HG03039 (cell line): Measurements from ENCODE around the gene HBEGF.
A peak's percentile ranks its signal among the peaks of the same experiment; 100 is the strongest.
"Not testable (repeated sequence)": the region's sequence is repeated elsewhere in the genome, so short reads cannot be mapped to it uniquely, and the experiment has no call there.

Experiments
- ATAC-seq: cut with Tn5 transposase; IDR thresholded peaks from one replicate; pipeline ENCODE4 v1.9.1; 2021; ENCODE audit warnings: mild to moderate bottlenecking, moderate library complexity; ENCODE audit not compliant: unreplicated experiment

Gene HBEGF

GRCh38 chr5:140361901-140362300, 15.5 kb upstream of the HBEGF start:
- no peak for ATAC-seq

GRCh38 chr5:140360681-140361479, 14.5 kb upstream of the HBEGF start:
- no peak for ATAC-seq

DNA sequence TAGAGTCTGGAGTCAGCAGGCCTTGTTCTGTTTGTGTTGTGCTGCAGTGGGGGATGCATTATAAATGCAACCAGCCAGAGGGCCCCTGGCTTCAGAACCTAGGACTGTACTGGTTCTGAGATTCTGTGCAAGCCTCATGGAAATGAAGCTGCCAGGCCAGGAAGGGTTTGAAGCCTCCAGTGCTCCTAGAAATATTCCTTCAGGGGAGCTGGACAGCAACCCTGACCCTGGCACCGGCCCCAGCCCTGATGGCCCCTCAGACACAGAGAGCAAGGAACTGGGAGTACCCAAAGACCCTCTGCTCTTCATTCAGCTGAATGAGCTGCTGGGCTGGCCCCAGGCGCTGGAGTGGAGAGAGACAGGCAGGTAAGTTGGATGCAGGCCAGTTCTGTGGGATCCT, 13.7 kb upstream of the HBEGF start, which contains the start of gene SLC4A9:
Gene SLC4A9, plus strand, starts transcription at position 94 of the 400 bp plus-strand sequence. Its CDS starts 43 bp downstream, at position 137.
- ATAC-seq = no peak

DNA sequence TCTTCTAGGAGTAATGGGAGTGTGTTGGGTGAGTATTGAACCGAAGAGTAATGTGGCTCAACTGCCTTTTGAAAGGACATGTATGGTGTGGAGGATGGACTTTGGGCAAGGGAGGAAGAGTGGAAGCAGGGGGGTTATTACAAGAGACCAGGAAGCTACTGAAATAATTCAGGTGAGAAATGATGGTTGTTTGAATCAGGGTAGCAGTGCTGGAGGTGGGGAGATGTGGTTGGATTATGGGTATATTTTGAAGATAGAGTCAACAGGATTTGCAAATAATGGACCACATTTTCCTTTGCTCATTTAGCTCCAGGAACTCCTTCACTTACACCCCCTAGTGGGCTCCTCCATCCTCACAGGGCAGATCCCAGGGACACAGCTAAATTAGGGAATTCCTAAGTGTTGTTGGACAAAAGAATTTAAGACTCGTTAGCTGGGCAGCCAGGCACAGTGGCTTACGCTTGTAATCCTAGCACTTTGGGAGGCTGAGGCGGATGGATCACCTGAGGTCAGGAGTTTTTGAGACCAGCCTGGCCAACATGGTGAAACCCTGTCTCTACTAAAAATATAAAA, 12.4 kb upstream of the HBEGF start:
- no peak for ATAC-seq

DNA sequence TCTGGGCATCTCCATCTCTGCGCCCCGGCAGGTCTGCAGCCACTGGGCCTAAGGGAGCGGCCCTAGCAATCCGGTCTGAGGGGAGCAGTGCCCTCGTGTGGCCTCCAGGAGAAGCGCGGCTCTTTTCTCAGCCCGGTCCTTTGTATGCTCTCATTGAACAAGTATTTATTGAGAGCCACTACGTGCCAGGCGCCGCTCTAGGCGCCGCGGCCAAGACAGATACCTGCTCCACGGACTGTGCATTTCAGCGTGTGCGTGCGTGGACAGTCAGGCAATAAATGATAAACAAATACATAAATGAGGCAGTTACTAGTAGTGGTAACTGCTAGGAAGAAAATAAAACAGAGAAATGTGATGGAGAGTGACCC, 11.3 kb upstream of the HBEGF start:
- ATAC-seq = peak; percentile 92

GRCh38 chr5:140356853-140357725, 10.7 kb upstream of the HBEGF start:
- ATAC-seq = no peak

- ATAC-seq = no peak
Measured at GRCh38 chr5:140355546-140355945, 9.1 kb upstream of the HBEGF start.

DNA sequence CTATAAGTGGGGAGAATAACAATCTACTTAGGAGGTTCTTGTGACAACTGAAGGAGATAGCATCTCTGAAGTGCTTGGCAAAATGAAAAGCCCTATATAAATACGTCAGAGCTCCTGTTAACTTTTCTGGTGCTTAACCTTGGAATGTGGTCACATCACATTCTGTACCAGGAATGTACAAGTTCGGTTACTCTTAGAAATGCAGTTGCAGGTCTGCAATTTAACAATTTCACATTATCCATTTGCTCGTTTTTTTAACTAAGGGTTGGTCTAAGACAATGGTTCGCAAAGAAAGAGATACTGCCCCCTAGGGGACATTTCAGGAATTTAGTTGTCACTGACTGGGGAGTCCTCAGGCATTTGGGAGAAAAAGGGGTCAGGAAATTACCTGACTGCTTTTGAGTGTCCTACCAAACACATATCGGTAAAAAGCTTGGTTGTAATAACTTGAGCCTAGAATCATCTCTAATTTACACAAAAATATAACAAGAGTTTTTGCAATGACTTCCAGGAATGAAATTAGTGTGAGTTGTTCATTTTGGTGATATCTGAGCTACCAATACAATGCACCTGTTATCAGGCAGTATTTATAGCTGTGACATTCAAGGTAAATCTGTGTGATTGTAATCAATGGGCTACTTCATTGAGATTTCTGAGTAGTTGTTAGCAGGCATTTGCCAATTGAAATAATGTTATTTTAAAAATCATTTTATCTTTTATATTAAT, 5.4 kb upstream of the HBEGF start:
- no peak for ATAC-seq

GRCh38 chr5:140349244-140349643, 2.8 kb upstream of the HBEGF start:
- no peak for ATAC-seq

GRCh38 chr5:140348104-140348503, 1.7 kb upstream of the HBEGF start:
- no peak for ATAC-seq

DNA sequence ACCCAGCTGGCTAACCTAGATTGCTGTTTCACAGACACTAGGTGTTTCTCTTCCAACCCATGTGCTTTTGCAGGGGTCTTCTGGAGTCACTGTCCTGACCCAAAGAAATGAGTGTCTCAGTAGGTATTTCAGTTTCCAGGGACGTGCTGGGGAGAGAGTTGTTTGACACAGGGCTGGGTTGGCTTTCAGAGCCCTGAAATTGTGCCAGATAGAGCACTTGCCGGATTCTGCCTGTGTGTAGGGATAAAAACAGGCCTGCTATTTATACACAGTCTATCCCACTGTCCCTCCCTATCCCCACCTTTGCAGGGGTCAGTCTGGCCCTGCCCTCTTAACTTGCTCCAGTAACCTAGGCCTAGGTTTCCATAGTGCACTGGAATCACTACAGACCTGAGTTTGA, 957 bp upstream of the HBEGF start:
- no peak for ATAC-seq

DNA sequence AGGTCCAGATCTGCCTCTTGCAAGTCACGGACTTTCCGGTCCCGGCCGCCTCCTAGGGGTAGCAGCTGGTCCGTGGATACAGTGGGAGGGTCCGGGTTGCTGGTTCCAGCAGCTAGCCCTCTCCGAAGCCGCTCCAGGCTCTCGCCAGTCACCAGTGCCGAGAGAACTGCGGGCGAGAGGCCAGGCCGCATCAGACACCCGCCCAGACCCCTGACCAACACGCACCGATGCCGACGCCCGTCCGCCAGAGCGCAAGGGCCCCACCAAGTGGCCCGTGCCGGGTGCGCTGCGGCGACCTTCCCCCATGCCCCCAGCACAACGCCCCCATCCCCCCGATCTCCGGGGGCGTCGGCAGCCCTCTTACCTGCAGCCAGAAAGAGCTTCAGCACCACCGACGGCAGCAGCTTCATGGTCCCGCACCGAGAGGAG, 470 bp downstream of the HBEGF start:
- no peak for ATAC-seq

GRCh38 chr5:140344683-140345423, 1.6 kb downstream of the HBEGF start:
- no peak for ATAC-seq

- ATAC-seq = not testable (repeated sequence)
Measured at GRCh38 chr5:140343849-140344248, 2.6 kb downstream of the HBEGF start.

DNA sequence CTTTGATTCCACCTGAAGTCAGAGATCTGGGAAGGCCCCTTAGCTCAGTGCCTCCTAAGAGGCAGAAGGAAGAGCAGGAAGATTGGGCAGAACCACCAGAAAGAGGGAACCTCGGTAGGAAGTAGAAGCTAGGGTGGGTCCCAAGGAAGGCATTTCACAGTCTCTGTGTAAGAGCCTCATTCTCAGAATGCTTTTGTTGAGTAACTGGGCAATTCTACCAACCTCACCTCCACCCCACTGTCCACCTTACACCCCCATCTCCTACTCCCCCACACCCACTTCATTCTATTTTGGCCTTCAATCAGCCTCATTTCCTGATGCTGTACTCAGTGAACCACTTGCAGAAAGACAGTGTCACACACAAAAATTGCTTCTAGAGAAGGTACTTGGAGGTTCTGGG, 3.5 kb downstream of the HBEGF start:
- no peak for ATAC-seq

DNA sequence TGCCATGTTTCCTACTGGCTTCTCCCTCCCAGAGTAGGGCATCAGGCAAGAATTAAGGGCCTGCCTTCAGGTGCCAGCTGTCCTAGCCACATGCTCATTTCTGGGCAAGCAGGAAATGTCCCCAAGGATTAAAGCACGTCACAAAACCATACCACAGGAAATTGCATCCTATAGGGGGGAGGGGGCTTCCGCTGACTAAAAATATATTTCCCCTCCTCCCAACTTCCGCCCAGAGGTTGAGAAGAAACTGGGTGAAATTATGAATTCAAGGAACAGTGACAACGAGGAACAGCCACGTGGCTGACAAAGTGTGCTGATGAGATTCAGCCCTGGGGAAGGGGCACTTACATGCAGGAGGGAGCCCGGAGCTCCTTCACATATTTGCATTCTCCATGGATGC, 4.1 kb downstream of the HBEGF start:
- no peak for ATAC-seq

DNA sequence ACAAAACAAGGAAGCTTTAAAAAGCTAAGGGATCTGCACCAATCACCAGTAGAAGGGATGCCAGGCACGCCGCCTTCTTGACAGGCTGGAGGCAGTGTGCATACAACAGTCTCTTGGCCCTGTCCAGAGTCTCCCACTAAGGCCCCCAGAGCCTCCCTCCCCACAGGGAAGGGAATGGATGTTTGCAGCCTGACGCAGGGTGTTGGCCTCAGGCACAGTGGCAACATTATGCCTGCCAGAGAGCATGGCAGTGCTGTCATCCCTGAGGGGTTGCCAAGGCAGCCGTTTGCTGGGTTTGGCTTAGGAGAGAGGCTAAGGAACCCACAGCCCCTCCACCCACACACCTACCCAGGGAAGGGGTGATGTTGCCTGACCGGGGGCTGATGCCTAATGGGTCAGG, 4.8 kb downstream of the HBEGF start:
- ATAC-seq = no peak

GRCh38 chr5:140340605-140341121, 5.7 kb downstream of the HBEGF start:
- ATAC-seq = no peak

GRCh38 chr5:140339636-140340035, 6.8 kb downstream of the HBEGF start:
- no peak for ATAC-seq

DNA sequence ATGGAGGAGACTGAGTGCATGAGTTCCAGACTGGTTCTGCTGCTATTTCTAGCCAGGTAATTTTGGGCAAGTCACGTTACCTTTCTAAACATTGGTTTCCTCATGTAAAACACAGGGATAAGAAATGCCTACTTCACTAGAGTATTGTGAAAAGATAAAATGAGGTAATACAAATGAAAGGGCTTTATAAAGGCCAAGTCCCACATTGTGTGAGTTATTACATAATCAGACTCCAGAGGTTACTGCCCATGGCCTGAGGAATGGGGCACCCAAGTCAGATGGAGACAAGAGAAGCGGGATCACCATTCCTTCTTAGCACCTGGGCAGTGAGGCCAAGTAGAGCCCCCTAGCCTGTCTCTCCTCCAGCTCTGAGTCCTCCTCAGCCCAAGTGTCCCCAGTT, 7.5 kb downstream of the HBEGF start:
- no peak for ATAC-seq
